ENCODE results near the gene ZNF136. TPM values are rescaled to one million over a fixed set of nuclear protein-coding genes. Genes with fewer than 3 reads are reported as not detected.

Gene ZNF136
- total RNA-seq, 1 experiment from 2014 or later = 6.7 TPM

- ATAC-seq (no peak), DNase-seq (ENCODE audit: low spot score) (no peak)
- H3K4me1 Mint-ChIP-seq = peaks cover 8% of the 10 kb centered on the region
- H3K9me3 Mint-ChIP-seq = no peaks in the 10 kb centered on the region
- H3K27ac Mint-ChIP-seq = peak overlapping the region; percentile 23; the same call in 1 of the 2 replicates
- no peaks in the 10 kb centered on the region for H3K27me3 Mint-ChIP-seq (ENCODE audit: low read depth)
- ChIA-PET CTCF (no interaction called here), POLR2A (no interaction called here)
- H3K4me3 Mint-ChIP-seq = no peak overlapping the region
- H3K36me3 Mint-ChIP-seq = peaks cover 3% of the 10 kb centered on the region; the same call in 1 of the 2 replicates
- TF ChIP-seq HMGA2 (CRISPR knock-in tag; IDR thresholded peaks at IDR 0.05) (no peak), E2F4 (CRISPR knock-in tag; IDR thresholded peaks at IDR 0.05; ENCODE audit: borderline replicate concordance, low read depth) (no peak)
Observed at GRCh38 chr19:12166626-12167025, 3.7 kb downstream of the ZNF136 start.

- no peak for DNase-seq (ENCODE audit: low spot score)
Observed at GRCh38 chr19:12180377-12180776, 17.5 kb downstream of the ZNF136 start.

GRCh38 chr19:12187625-12188024 is 24.7 kb downstream of the ZNF136 start:
- no peak for ATAC-seq
- TF ChIP-seq RELA (CRISPR knock-in tag; IDR thresholded peaks at IDR 0.05; ENCODE audit: borderline replicate concordance) (no peak), ARID4B (CRISPR knock-in tag; IDR thresholded peaks at IDR 0.05; ENCODE audit: borderline replicate concordance) (no peak), HMGXB4 (CRISPR knock-in tag; IDR thresholded peaks at IDR 0.05) (no peak), OVOL2 (CRISPR knock-in tag; IDR thresholded peaks at IDR 0.05; ENCODE audit: borderline replicate concordance) (no peak), CREB1 (CRISPR knock-in tag; IDR thresholded peaks at IDR 0.05) (no peak), IRF2 (CRISPR knock-in tag; IDR thresholded peaks at IDR 0.05; ENCODE audit: borderline replicate concordance, low read depth) (no peak), ATF1 (CRISPR knock-in tag; IDR thresholded peaks at IDR 0.05) (no peak)

More at GRCh38 chr19:12180377-12180776, 17.5 kb downstream of the ZNF136 start:
- Mint-ChIP-seq H3K4me3 (no peak overlapping the region), H3K9me3 (peaks cover 36% of the 10 kb centered on the region), H3K27me3 (ENCODE audit: low read depth) (no peaks in the 10 kb centered on the region), H3K36me3 (peaks cover 27% of the 10 kb centered on the region), H3K27ac (no peak overlapping the region), H3K4me1 (peaks cover 13% of the 10 kb centered on the region)
- ChIA-PET CTCF (interaction anchor here (0.7 kb wide), 1 partner anchor 89 kb away, joined by 3 read pairs; no protein-coding TSS in a partner anchor), POLR2A (no interaction called here)
- no peak for TF ChIP-seq ATF1 (CRISPR knock-in tag; IDR thresholded peaks at IDR 0.05)
- TF ChIP-seq PRRX2 (CRISPR knock-in tag; IDR thresholded peaks at IDR 0.05) = no peak
- TF ChIP-seq ZNF416 (CRISPR knock-in tag; IDR thresholded peaks at IDR 0.05) = no peak
- no peak for TF ChIP-seq ESRRA (CRISPR knock-in tag; IDR thresholded peaks at IDR 0.05; ENCODE audit: borderline replicate concordance)
- TF ChIP-seq FOXP1 (CRISPR knock-in tag; IDR thresholded peaks at IDR 0.05; ENCODE audit: borderline replicate concordance) = no peak
- TF ChIP-seq ATF6 (CRISPR knock-in tag; IDR thresholded peaks at IDR 0.05) = no peak
- TF ChIP-seq ZNF263 (CRISPR knock-in tag; IDR thresholded peaks at IDR 0.05; ENCODE audit: low read depth) = no peak
- no peak for TF ChIP-seq ZNF121 (CRISPR knock-in tag; IDR thresholded peaks at IDR 0.05)
- no peak for TF ChIP-seq AR (CRISPR knock-in tag; IDR thresholded peaks at IDR 0.05)
- no peak for TF ChIP-seq MYBL2 (CRISPR knock-in tag; IDR thresholded peaks at IDR 0.05)
- no peak for ATAC-seq

More at GRCh38 chr19:12187625-12188024, 24.7 kb downstream of the ZNF136 start:
- no peak for DNase-seq (ENCODE audit: low spot score)
- ChIA-PET CTCF (no interaction called here), POLR2A (no interaction called here)
- H3K36me3 Mint-ChIP-seq = peaks cover 66% of the 10 kb centered on the region
- H3K4me1 Mint-ChIP-seq = no peaks in the 10 kb centered on the region
- peaks cover 50% of the 10 kb centered on the region for H3K9me3 Mint-ChIP-seq
- H3K27me3 Mint-ChIP-seq (ENCODE audit: low read depth) = no peaks in the 10 kb centered on the region
- no peak overlapping the region for H3K4me3 Mint-ChIP-seq
- no peak overlapping the region for H3K27ac Mint-ChIP-seq
